SK-N-SH (cell line): ENCODE data around the gene TPSB2. TPM values are rescaled to one million over a fixed set of nuclear protein-coding genes. Genes with fewer than 3 reads are reported as not detected.

Source experiments
- CTCF ChIA-PET: fragments of 300-600, 350-600 bp; formaldehyde crosslinking; extraction: SDS; loops from one replicate; lab custom pipeline; 2021; lab: Yijun Ruan, JAX
- POLR2A ChIA-PET: fragments of 350-600 bp; sonication (Branson Sonifier 250); formaldehyde crosslinking; extraction: SDS; loops from one replicate; lab custom pipeline; 2020; ENCODE audit warnings: antibody characterized with exemption, inconsistent platforms; lab: Yijun Ruan, JAX
- DNase-seq: peaks from one replicate; pipeline ENCODE4 v3.0.0; 2012
- H2AFZ ChIP-seq: fragments of 200-600 bp; sonication (generic); 2 replicates; pipeline ENCODE4 v1.8.1; 2016; ENCODE audit warnings: antibody characterized with exemption, mild to moderate bottlenecking, low read depth
- H3F3A ChIP-seq: fragments of 200-600 bp; sonication (generic); replicated peaks from 2 replicates; pipeline ENCODE3; 2016; ENCODE audit warnings: antibody characterized with exemption, mild to moderate bottlenecking; ENCODE audit not compliant: insufficient read depth
- H3K27ac ChIP-seq, 2 experiments: fragments of 200-500 bp in 1 of 2; fragments of 200-600 bp in 1 of 2; sonication (Bioruptor generic) in 1 of 2; sonication (generic), shearing (Covaris generic) in 1 of 2; 2 replicates each; pipeline versions ENCODE4 v1.5.1 to v1.6.1; 2014 to 2016; ENCODE audit warnings: low read depth in 2 of 2, inconsistent platforms in 1 of 2, low read length in 1 of 2, mild to moderate bottlenecking in 1 of 2, mixed read lengths in 1 of 2
- H3K27me3 ChIP-seq: fragments of 200-600 bp; sonication (generic), shearing (Covaris generic); 2 replicates; pipeline ENCODE4 v1.6.1; 2016; ENCODE audit warnings: mixed run types; ENCODE audit not compliant: insufficient read depth
- H3K36me3 ChIP-seq, 2 experiments: fragments of 200-500 bp in 1 of 2; fragments of 200-600 bp in 1 of 2; sonication (Bioruptor generic) in 1 of 2; sonication (generic) in 1 of 2; replicated peaks in 1 of 2; 2 replicates each; pipeline versions ENCODE3 to v1.5.1; 2014 to 2016; ENCODE audit warnings: low read length in 1 of 2, mild to moderate bottlenecking in 1 of 2; ENCODE audit not compliant: insufficient read depth in 2 of 2, control insufficient read depth in 1 of 2
- H3K4me1 ChIP-seq, 2 experiments: fragments of 200-500 bp in 1 of 2; fragments of 200-600 bp in 1 of 2; sonication (Bioruptor generic) in 1 of 2; sonication (generic), shearing (Covaris generic) in 1 of 2; 2 replicates each; pipeline versions ENCODE4 v1.5.1 to v1.6.1; 2014 to 2016; ENCODE audit warnings: low read depth in 1 of 2, low read length in 1 of 2, mixed run types in 1 of 2; ENCODE audit not compliant: insufficient read depth in 2 of 2, control insufficient read depth in 1 of 2
- H3K4me2 ChIP-seq: fragments of 200-600 bp; sonication (generic), shearing (Covaris generic); 2 replicates; pipeline ENCODE4 v1.6.1; 2017; ENCODE audit warnings: mixed run types
- H3K4me3 ChIP-seq, 2 experiments: fragments of 200-500 bp in 1 of 2; fragments of 200-600 bp in 1 of 2; sonication (Bioruptor generic) in 1 of 2; sonication (generic), shearing (Covaris generic) in 1 of 2; 2 replicates each; pipeline versions ENCODE4 v1.5.1 to v1.8.1; 2014 to 2016; ENCODE audit warnings: low read depth in 2 of 2, inconsistent platforms in 1 of 2, low read length in 1 of 2, mild to moderate bottlenecking in 1 of 2, mixed read lengths in 1 of 2, moderate library complexity in 1 of 2
- H3K79me2 ChIP-seq: fragments of 200-600 bp; sonication (generic); 2 replicates; pipeline ENCODE4 v1.8.1; 2017; ENCODE audit warnings: mild to moderate bottlenecking; ENCODE audit not compliant: insufficient read depth
- H3K9ac ChIP-seq: fragments of 200-600 bp; sonication (generic); 2 replicates; pipeline ENCODE4 v1.6.1; 2017; ENCODE audit warnings: mixed run types
- H3K9me2 ChIP-seq: fragments of 200-600 bp; sonication (generic); 2 replicates; pipeline ENCODE4 v1.6.1; 2017; ENCODE audit warnings: mixed run types
- H3K9me3 ChIP-seq: fragments of 200-600 bp; sonication (generic); 2 replicates; pipeline ENCODE4 v1.6.1; 2017; ENCODE audit warnings: mixed run types, mild to moderate bottlenecking, moderate library complexity
- H4K20me1 ChIP-seq: fragments of 200-600 bp; sonication (generic); 2 replicates; pipeline ENCODE4 v1.6.1; 2017; ENCODE audit warnings: mild to moderate bottlenecking, mixed run types; ENCODE audit not compliant: insufficient read depth
- ELF1 ChIP-seq: IDR thresholded peaks from 2 replicates; pipeline ENCODE4 v1.4.0; 2012
- EP300 ChIP-seq, 2 experiments: IDR thresholded peaks; 2 replicates each; pipeline versions ENCODE4 v1.4.0 to v1.6.1; 2012; ENCODE audit warnings: borderline replicate concordance in 1 of 2, low read depth in 1 of 2, low read length in 1 of 2
- GATA2 ChIP-seq: sonication (generic); formaldehyde crosslinking; IDR thresholded peaks from 2 replicates; pipeline ENCODE4 v1.5.0; 2020; ENCODE audit warnings: mild to moderate bottlenecking, missing genetic modification reagents
- NFIC ChIP-seq: IDR thresholded peaks from 2 replicates; pipeline ENCODE4 v1.4.0; 2012; ENCODE audit warnings: borderline replicate concordance
- POLR2AphosphoS5 ChIP-seq: IDR thresholded peaks from 2 replicates; pipeline ENCODE4 v1.6.1; 2012; ENCODE audit warnings: low read depth, low read length
- RFX5 ChIP-seq: IDR thresholded peaks from 2 replicates; pipeline ENCODE4 v1.6.1; 2012; ENCODE audit warnings: mild to moderate bottlenecking, improper control_type of control experiment, low read length
- RXRA ChIP-seq: IDR thresholded peaks from 2 replicates; pipeline ENCODE4 v1.4.0; 2012; ENCODE audit warnings: low read depth, mild to moderate bottlenecking, borderline replicate concordance
- SMC3 ChIP-seq: IDR thresholded peaks from 2 replicates; pipeline ENCODE4 v1.6.1; 2012; ENCODE audit warnings: low read depth, low read length, improper control_type of control experiment
- TEAD4 ChIP-seq: IDR thresholded peaks from 2 replicates; pipeline ENCODE4 v1.4.0; 2012; ENCODE audit warnings: mild to moderate bottlenecking, borderline replicate concordance; ENCODE audit not compliant: insufficient read depth
- WGBS: methylation state at CpG from one replicate; pipeline ENCODE4 v1.1.6; 2017; ENCODE audit warnings: low lambda C conversion rate; 5-methylcytosine and 5-hydroxymethylcytosine counted together
- polyA plus RNA-seq, 3 experiments: library from polyadenylated mRNA; depleted of rRNA; stranded (reverse); fragments of >200 nt; gene quantifications; 2 replicates each; pipeline ENCODE4 v1.2.3, GENCODE V29; 2012
- TF ChIP-seq, protein P1 (sequence below): IDR thresholded peaks from 2 replicates; pipeline ENCODE4 v1.4.0; 2012; ENCODE audit warnings: low read depth
- TF ChIP-seq, protein P2 (sequence below): fragments of 150-350 bp; IDR thresholded peaks from 2 replicates; pipeline ENCODE4 v1.6.1; 2016; ENCODE audit warnings: mild to moderate bottlenecking, low read depth, low read length
- TF ChIP-seq, protein P3 (sequence below): fragments of 150-350 bp; IDR thresholded peaks from 2 replicates; pipeline ENCODE4 v1.6.1; 2017; ENCODE audit warnings: antibody characterized with exemption, low read length, low read depth, borderline replicate concordance
- TF ChIP-seq, protein P4 (sequence below): fragments of 200-600 bp; sonication (generic); IDR thresholded peaks from 2 replicates; pipeline ENCODE4 v1.6.1; 2017; ENCODE audit warnings: antibody characterized with exemption, mild to moderate bottlenecking, moderate library complexity

Gene TPSB2
- polyA plus RNA-seq, 1 of the 3 experiments (the other 2 are of a cell fraction) = not detected

DNA sequence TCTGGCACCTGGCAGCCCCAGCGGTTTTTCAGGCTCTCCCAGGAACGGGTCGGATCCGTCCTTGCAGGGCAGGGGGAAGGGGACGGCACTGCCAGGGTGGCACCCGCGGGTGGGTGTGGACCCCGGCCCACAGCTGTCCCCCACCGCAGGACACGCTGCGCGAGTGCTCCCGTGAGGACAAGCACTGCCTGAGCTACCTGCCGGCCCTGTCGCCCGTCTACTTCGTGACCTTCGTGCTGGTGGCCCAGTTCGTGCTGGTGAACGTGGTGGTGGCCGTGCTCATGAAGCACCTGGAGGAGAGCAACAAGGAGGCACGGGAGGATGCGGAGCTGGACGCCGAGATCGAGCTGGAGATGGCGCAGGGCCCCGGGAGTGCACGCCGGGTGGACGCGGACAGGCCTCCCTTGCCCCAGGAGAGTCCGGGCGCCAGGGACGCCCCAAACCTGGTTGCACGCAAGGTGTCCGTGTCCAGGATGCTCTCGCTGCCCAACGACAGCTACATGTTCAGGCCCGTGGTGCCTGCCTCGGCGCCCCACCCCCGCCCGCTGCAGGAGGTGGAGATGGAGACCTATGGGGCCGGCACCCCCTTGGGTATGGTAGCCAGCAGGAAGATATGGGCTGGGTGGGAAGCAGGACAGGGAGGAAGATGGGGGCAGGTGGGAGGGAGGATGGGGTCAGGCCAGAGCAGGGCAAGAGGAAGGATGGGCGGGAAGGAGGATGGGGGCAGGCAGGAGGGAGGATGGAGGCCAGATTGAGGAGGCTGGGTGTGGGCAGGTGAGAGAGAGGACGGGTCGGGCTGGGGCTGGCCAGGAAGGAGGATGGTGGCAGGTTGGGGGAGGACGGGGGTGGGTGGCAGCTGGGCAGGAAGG, 11.7 kb downstream of the TPSB2 start:
- 30% methylated on average over 29 of the region's 49 CpGs for WGBS
- no peak for TF ChIP-seq NFIC
- no peak for TF ChIP-seq RXRA
- no peak for TF ChIP-seq TEAD4
- TF ChIP-seq ELF1 = no peak
- TF ChIP-seq GATA2 (CRISPR knock-in tag) = no peak
- no peak for TF ChIP-seq EP300 (IDR thresholded peaks at IDR 0.05; ENCODE audit: borderline replicate concordance in 1 of 2, low read depth in 1 of 2, low read length in 1 of 2)
- TF ChIP-seq POLR2AphosphoS5 = no peak
- TF ChIP-seq, protein P1, sequence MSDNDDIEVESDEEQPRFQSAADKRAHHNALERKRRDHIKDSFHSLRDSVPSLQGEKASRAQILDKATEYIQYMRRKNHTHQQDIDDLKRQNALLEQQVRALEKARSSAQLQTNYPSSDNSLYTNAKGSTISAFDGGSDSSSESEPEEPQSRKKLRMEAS = no peak
- TF ChIP-seq, protein P2, sequence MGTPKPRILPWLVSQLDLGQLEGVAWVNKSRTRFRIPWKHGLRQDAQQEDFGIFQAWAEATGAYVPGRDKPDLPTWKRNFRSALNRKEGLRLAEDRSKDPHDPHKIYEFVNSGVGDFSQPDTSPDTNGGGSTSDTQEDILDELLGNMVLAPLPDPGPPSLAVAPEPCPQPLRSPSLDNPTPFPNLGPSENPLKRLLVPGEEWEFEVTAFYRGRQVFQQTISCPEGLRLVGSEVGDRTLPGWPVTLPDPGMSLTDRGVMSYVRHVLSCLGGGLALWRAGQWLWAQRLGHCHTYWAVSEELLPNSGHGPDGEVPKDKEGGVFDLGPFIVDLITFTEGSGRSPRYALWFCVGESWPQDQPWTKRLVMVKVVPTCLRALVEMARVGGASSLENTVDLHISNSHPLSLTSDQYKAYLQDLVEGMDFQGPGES = no peak
- TF ChIP-seq, protein P3, sequence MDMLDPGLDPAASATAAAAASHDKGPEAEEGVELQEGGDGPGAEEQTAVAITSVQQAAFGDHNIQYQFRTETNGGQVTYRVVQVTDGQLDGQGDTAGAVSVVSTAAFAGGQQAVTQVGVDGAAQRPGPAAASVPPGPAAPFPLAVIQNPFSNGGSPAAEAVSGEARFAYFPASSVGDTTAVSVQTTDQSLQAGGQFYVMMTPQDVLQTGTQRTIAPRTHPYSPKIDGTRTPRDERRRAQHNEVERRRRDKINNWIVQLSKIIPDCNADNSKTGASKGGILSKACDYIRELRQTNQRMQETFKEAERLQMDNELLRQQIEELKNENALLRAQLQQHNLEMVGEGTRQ = no peak
- no peak for TF ChIP-seq RFX5
- no peak for TF ChIP-seq SMC3
- TF ChIP-seq, protein P4, sequence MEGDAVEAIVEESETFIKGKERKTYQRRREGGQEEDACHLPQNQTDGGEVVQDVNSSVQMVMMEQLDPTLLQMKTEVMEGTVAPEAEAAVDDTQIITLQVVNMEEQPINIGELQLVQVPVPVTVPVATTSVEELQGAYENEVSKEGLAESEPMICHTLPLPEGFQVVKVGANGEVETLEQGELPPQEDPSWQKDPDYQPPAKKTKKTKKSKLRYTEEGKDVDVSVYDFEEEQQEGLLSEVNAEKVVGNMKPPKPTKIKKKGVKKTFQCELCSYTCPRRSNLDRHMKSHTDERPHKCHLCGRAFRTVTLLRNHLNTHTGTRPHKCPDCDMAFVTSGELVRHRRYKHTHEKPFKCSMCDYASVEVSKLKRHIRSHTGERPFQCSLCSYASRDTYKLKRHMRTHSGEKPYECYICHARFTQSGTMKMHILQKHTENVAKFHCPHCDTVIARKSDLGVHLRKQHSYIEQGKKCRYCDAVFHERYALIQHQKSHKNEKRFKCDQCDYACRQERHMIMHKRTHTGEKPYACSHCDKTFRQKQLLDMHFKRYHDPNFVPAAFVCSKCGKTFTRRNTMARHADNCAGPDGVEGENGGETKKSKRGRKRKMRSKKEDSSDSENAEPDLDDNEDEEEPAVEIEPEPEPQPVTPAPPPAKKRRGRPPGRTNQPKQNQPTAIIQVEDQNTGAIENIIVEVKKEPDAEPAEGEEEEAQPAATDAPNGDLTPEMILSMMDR = no peak

More for the DNA sequence above, 11.7 kb downstream of the TPSB2 start:
- CTCF ChIA-PET = interaction anchor here (0.8 to 1.9 kb wide), 5 partner anchors 9 to 528 kb away, joined by 3 to 5 read pairs (median 4); no protein-coding TSS in a partner anchor
- Histone ChIP-seq H3K4me2 (no peak overlapping the region), H3F3A (no peaks in the 10 kb centered on the region), H3K4me3 (no peak overlapping the region), H3K27ac (no peak overlapping the region), H3K9me2 (no peaks in the 10 kb centered on the region), H3K9ac (no peak overlapping the region), H3K27me3 (peaks cover 98% of the 10 kb centered on the region), H3K4me1 (no peaks in the 10 kb centered on the region), H3K79me2 (no peaks in the 10 kb centered on the region), H3K9me3 (no peaks in the 10 kb centered on the region), H2AFZ (no peak overlapping the region), H3K36me3 (no peaks in the 10 kb centered on the region), H4K20me1 (0 out of 2 replicates have a peak, but pooled peaks cover 8% of the 10 kb centered on the region)
- POLR2A ChIA-PET = interaction anchor here (1.2 kb wide), 1 partner anchor 430 kb away, joined by 3 read pairs; the partner anchor contains the start of genes CHTF18 and RPUSD1
- no peak for DNase-seq
